ENCODE results near the gene LIMD2.

LIMD2 gene

DNA sequence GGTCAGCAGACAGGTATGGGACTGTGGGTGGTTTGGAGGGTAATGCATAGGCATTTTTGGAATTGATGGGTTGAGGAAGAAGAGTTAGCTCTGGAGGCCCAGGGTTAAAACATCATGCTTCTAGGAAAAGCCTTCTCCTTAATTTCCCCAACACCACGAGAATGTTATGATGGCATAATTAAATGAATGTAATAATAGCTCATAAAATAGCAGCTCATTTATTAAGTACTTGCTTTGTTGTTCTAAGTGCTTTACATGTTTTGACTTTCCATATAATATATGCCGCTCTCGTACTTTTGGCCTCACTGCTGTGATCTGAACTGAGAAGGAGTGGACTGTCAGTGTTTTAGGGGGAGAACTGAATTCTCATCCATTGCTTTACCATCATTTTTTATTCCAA lies 14.3 kb downstream of the LIMD2 start:
- TF ChIP-seq, protein P1, sequence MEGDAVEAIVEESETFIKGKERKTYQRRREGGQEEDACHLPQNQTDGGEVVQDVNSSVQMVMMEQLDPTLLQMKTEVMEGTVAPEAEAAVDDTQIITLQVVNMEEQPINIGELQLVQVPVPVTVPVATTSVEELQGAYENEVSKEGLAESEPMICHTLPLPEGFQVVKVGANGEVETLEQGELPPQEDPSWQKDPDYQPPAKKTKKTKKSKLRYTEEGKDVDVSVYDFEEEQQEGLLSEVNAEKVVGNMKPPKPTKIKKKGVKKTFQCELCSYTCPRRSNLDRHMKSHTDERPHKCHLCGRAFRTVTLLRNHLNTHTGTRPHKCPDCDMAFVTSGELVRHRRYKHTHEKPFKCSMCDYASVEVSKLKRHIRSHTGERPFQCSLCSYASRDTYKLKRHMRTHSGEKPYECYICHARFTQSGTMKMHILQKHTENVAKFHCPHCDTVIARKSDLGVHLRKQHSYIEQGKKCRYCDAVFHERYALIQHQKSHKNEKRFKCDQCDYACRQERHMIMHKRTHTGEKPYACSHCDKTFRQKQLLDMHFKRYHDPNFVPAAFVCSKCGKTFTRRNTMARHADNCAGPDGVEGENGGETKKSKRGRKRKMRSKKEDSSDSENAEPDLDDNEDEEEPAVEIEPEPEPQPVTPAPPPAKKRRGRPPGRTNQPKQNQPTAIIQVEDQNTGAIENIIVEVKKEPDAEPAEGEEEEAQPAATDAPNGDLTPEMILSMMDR (conservative IDR thresholded peaks at IDR 0.05; ENCODE audit: low read depth): no peak
- H3K27ac ChIP-seq: peak overlapping the region; percentile 54
- DNase-seq (ENCODE audit: low spot score): no peak
- CTCF ChIA-PET: interaction anchor here (1.2 kb wide), 1 partner anchor 11 kb away, joined by 4 read pairs; no protein-coding TSS in a partner anchor
- POLR2A ChIA-PET (ENCODE audit: low non-redundant PET): no interaction called here

DNA sequence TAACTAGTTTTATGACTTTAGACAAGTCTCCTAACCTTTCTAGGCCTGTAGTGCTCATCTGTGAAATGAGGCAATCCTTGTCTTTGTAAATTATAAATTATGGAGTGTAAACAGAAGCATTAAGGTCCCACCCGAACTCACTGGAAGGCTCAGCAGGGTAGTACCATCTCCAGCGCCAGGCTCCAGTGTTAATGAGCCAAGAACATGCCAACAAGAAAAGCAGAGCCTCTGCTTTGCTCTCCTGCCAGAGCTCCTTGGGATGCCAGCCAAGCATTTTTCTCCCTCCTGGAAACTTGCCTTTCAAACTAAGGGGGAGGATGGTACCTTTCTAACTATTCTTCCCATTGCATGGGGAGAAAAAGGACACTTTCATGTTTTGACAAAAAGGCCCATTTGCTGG lies 14.9 kb downstream of the LIMD2 start:
- TF ChIP-seq, protein P1 (conservative IDR thresholded peaks at IDR 0.05; ENCODE audit: low read depth): no peak
- H3K27ac ChIP-seq: peak overlapping the region; percentile 54
- POLR2A ChIA-PET (ENCODE audit: low non-redundant PET): no interaction called here
- CTCF ChIA-PET: interaction anchor here (0.6 to 1.2 kb wide), 2 partner anchors 12 to 17 kb away, joined by 3 to 4 read pairs; no protein-coding TSS in a partner anchor
- no peak for DNase-seq (ENCODE audit: low spot score)

DNA sequence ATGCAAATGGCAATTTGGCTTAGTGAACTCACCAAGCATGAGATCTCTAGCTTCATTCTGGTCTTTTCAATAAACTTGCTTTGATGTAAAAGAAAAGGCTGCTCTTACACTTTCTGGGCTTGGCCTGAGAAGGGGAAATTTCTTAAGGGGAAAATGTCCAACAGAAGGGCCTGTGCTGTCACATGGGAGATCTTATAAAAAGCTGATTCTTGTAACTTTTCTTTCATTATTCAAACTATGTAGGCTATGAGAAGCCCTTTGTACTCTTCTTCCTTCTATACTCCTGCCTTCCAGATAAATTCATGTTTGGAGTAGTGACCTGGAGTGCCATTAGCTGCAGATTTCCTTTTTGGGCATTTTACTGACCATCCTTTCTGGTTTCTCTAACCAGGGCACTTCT lies 16.9 kb downstream of the LIMD2 start:
- H3K27ac ChIP-seq: no peak overlapping the region
- no peak for DNase-seq (ENCODE audit: low spot score)
- ChIA-PET CTCF (interaction anchor here (0.6 kb wide), 1 partner anchor 202 kb away, joined by 3 read pairs; no protein-coding TSS in a partner anchor), POLR2A (ENCODE audit: low non-redundant PET) (no interaction called here)
- TF ChIP-seq, protein P1 (conservative IDR thresholded peaks at IDR 0.05; ENCODE audit: low read depth): no peak

DNA sequence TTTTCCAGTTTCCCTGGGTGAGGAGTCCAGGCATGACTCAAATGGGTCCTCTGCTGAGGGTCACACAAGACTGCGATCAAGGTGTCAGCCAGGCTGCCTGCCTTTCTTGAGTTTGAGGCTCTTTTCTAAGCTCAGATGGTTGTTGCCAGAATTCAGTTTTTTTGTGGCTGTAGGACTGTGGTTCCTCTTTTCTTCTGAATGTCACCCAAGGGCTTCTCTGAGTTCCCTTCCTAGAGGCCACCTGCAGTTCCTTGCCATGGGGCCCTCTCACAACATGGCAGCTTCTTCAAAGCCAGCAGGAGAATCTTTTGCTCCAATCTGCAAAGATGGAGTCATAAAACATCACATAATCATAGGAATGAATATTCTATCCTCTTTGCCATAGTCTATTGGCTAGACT lies 17.5 kb downstream of the LIMD2 start:
- ChIA-PET POLR2A (ENCODE audit: low non-redundant PET) (no interaction called here), CTCF (no interaction called here)
- no peak overlapping the region for H3K27ac ChIP-seq
- TF ChIP-seq, protein P1 (conservative IDR thresholded peaks at IDR 0.05; ENCODE audit: low read depth): no peak
- DNase-seq (ENCODE audit: low spot score): no peak

DNA sequence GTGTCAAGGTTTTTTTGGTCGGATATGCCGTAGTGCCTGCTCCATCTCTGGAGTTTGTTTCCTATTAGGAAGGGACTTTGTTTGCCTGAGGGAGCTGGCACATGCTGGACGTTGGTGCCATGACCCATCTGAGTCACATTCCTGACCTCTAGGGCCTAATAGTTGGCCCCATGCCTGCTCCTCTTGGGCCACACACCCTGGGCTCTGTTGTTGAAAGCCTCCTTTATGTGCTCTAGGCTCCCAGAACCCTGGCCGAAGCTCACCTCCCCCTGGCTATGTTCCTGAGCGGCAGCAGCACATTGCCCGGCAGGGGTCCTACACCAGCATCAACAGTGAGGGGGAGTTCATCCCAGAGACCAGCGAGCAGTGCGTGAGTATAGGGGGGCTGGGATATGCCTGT lies 18.4 kb downstream of the LIMD2 start:
- ChIA-PET POLR2A (ENCODE audit: low non-redundant PET) (no interaction called here), CTCF (interaction anchor here (0.6 kb wide), 1 partner anchor 68 kb away, joined by 5 read pairs; no protein-coding TSS in a partner anchor)
- no peak overlapping the region for H3K27ac ChIP-seq
- no peak for DNase-seq (ENCODE audit: low spot score)
- TF ChIP-seq, protein P1 (conservative IDR thresholded peaks at IDR 0.05; ENCODE audit: low read depth): no peak

DNA sequence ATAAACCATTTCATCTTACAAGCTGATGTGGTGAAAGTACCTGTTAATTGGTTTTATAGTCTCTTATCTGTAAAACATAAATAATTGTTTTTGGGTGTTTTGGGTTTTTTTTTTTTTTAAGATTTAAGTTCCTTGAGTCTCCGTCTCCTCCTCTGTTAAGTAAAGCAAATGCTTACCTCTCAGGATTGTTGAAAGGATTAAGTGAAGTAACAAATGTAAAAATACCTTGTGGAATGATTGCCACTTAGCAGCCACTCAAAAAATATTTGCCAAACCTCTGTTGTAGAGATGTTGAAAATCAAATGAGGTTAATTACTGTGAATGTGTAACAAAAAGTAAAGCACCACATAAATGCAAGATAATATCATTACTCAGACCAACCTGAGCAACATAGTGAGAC lies 19.2 kb downstream of the LIMD2 start:
- POLR2A ChIA-PET (ENCODE audit: low non-redundant PET): no interaction called here
- CTCF ChIA-PET: no interaction called here
- TF ChIP-seq, protein P1 (conservative IDR thresholded peaks at IDR 0.05; ENCODE audit: low read depth): no peak
- H3K27ac ChIP-seq: no peak overlapping the region
- DNase-seq (ENCODE audit: low spot score): no peak

Data from RWPE1 (cell line).